Epidermal melanocyte (primary cell): ENCODE measurements around the gene TBPL2.

Experiments used
- DNase-seq: peaks from one replicate; pipeline ENCODE4 v3.0.0; 2011; ENCODE audit warnings: low spot score; ENCODE audit not compliant: insufficient read length

Gene TBPL2

DNA sequence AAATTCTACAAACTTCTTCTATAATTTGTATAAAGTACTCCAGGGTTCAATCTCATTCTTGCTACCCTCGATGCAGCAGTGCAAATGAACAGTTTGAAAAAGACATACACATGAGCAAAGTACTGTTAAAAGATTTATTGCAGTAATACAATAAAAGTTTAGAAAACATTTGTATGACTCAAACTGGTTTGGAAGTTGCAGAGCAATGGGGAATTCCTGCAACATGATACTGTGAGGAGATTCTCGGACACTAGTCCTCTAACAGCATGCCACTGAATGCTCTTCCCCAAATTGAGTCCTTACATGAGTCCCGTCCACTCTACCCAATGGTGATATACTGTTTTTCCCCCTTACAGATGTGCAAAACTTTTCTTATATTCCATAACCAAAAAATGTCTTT, 74.1 kb downstream of the TBPL2 start:
- no peak for DNase-seq
